ENCODE measurements around the gene ADISSP. TPM values are rescaled to one million over a fixed set of nuclear protein-coding genes. Genes with fewer than 3 reads are reported as not detected.

Gene ADISSP
- total and polyA plus RNA-seq, 2 donors (not counting 1 experiment from before 2014, with no cell fraction given) = 18.4 to 28.8 TPM

DNA sequence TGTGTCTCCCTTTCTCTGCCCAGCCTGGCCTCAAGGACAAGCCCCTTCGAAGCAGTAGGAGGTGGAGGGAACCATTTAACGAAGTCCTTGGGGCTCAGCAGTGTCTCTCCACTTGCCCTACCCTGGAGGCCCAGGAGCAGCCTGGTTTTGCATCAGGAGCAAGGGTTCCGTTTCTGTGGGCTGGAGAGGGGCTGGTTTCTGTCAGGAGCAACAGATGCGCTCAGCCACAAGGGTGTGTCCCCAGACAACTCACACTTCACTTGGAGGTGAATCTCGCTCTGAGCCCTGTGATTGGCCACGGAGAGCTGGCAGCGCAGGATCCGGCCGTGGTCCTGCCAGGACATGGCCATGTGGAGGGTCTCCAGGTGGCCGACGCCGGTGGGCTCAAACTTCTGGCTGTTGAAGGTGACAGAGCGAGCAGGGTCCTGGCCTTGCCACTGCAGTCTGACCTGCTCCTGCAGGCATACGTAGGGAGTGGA is 62.0 kb downstream of the ADISSP start:
- ATAC-seq (ENCODE audit: low read depth) = no peak
- H3K9me3 ChIP-seq (ENCODE audit: control extremely low read depth in 1 of 3, control insufficient read depth in 2 of 3, insufficient read depth in 1 of 3, low read length in 2 of 3) = no peaks in the 10 kb centered on the region
- TF ChIP-seq, protein P1, sequence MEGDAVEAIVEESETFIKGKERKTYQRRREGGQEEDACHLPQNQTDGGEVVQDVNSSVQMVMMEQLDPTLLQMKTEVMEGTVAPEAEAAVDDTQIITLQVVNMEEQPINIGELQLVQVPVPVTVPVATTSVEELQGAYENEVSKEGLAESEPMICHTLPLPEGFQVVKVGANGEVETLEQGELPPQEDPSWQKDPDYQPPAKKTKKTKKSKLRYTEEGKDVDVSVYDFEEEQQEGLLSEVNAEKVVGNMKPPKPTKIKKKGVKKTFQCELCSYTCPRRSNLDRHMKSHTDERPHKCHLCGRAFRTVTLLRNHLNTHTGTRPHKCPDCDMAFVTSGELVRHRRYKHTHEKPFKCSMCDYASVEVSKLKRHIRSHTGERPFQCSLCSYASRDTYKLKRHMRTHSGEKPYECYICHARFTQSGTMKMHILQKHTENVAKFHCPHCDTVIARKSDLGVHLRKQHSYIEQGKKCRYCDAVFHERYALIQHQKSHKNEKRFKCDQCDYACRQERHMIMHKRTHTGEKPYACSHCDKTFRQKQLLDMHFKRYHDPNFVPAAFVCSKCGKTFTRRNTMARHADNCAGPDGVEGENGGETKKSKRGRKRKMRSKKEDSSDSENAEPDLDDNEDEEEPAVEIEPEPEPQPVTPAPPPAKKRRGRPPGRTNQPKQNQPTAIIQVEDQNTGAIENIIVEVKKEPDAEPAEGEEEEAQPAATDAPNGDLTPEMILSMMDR (IDR thresholded peaks at IDR 0.05) = no peak
- no peak for TF ChIP-seq EZH2 (IDR thresholded peaks at IDR 0.05; ENCODE audit: borderline replicate concordance, insufficient read depth, low read depth, low read length, poor library complexity, severe bottlenecking)
- Mint-ChIP-seq H3K27ac (no peak overlapping the region), H3K9me3 (ENCODE audit: insufficient read depth) (no peaks in the 10 kb centered on the region), H3K4me1 (no peaks in the 10 kb centered on the region), H3K27me3 (peaks cover 10% of the 10 kb centered on the region), H3K4me3 (no peak overlapping the region)
- ChIA-PET POLR2A (no interaction called here), CTCF (no interaction called here)
- H3K9ac ChIP-seq (ENCODE audit: low read length) = no peak overlapping the region
- H2AFZ ChIP-seq (ENCODE audit: insufficient read depth, low read depth, low read length, poor library complexity, severe bottlenecking) = no peak overlapping the region
- 83% methylated on average over 13 of the region's 14 CpGs for WGBS (ENCODE audit: insufficient coverage)
- H4K20me1 ChIP-seq (ENCODE audit: control insufficient read depth, insufficient read depth, low read length, poor library complexity, severe bottlenecking) = no peaks in the 10 kb centered on the region
- intact Hi-C loops (cut with micrococcal nuclease) = no loop called here
- peaks cover 0 to 5% (median 0%) of the 10 kb centered on the region in 4 experiments for H3K27me3 ChIP-seq (replicated peaks in 1 of 4; ENCODE audit: control extremely low read depth in 1 of 4, control insufficient read depth in 3 of 4, insufficient read depth in 4 of 4, low read length in 3 of 4)
- H3K4me2 ChIP-seq (replicated peaks; ENCODE audit: low read depth, low read length, poor library complexity, severe bottlenecking) = no peak overlapping the region
- H3K4me1 ChIP-seq (ENCODE audit: control insufficient read depth in 2 of 2, insufficient read depth in 2 of 2, low read length in 2 of 2) = no peaks in the 10 kb centered on the region
- no peaks in the 10 kb centered on the region for H3K79me2 ChIP-seq (ENCODE audit: control insufficient read depth, insufficient read depth, low read length)
- no peaks in the 10 kb centered on the region for H3K36me3 ChIP-seq (replicated peaks in 1 of 2; ENCODE audit: control extremely low read depth in 1 of 2, control insufficient read depth in 1 of 2, extremely low read depth in 1 of 2, insufficient read depth in 2 of 2, low read length in 1 of 2)
- no peak for DNase-seq
- no peak overlapping the region for H3K4me3 ChIP-seq (ENCODE audit: control extremely low read depth in 1 of 5, extremely low read depth in 1 of 5, insufficient read depth in 1 of 5, low read depth in 2 of 5, low read length in 4 of 5)
- no peak overlapping the region for H3K27ac ChIP-seq (ENCODE audit: low read length in 2 of 2)

DNA sequence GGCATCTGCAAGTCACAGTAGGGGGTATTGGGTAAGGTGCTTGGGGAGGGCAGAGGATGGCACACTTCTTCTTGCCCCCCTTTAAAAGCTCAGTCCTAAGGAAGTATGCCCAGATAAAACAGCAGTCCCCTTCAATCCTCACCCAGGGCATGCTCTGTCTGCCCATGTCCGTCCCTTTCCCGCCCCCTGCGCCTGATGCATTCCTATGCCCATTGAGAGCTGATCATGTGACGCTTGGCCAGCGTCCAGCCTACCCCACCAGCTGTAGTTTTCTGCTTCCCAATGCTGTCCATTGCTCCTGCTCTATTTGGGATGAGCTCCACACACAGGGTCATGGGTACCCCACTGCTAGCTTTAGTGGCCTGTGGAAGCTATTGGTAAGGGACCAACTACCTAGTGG is 63.5 kb downstream of the ADISSP start:
- TF ChIP-seq EZH2 (IDR thresholded peaks at IDR 0.05; ENCODE audit: borderline replicate concordance, insufficient read depth, low read depth, low read length, poor library complexity, severe bottlenecking) = no peak
- TF ChIP-seq, protein P1 (IDR thresholded peaks at IDR 0.05) = no peak
- Mint-ChIP-seq H3K9me3 (ENCODE audit: insufficient read depth) (no peaks in the 10 kb centered on the region), H3K27me3 (peaks cover 10% of the 10 kb centered on the region), H3K4me3 (no peak overlapping the region), H3K27ac (no peak overlapping the region), H3K4me1 (no peaks in the 10 kb centered on the region)
- H3K27ac ChIP-seq (ENCODE audit: low read length in 2 of 2) = no peak overlapping the region
- no peaks in the 10 kb centered on the region for H3K36me3 ChIP-seq (replicated peaks in 1 of 2; ENCODE audit: control extremely low read depth in 1 of 2, control insufficient read depth in 1 of 2, extremely low read depth in 1 of 2, insufficient read depth in 2 of 2, low read length in 1 of 2)
- no peaks in the 10 kb centered on the region for H4K20me1 ChIP-seq (ENCODE audit: control insufficient read depth, insufficient read depth, low read length, poor library complexity, severe bottlenecking)
- 77% methylated on average over 5 of the region's 5 CpGs for WGBS (ENCODE audit: insufficient coverage)
- intact Hi-C loops (cut with micrococcal nuclease) = no loop called here
- ChIA-PET POLR2A (interaction anchor here (0.6 kb wide), 1 partner anchor 37 kb away, joined by 10 read pairs; no protein-coding TSS in a partner anchor), CTCF (interaction anchor here (1.2 kb wide), 1 partner anchor 27 kb away, joined by 5 read pairs; no protein-coding TSS in a partner anchor)
- H3K27me3 ChIP-seq (replicated peaks in 1 of 4; ENCODE audit: control extremely low read depth in 1 of 4, control insufficient read depth in 3 of 4, insufficient read depth in 4 of 4, low read length in 3 of 4) = peaks cover 0 to 4% (median 0%) of the 10 kb centered on the region in 4 experiments
- H3K4me2 ChIP-seq (replicated peaks; ENCODE audit: low read depth, low read length, poor library complexity, severe bottlenecking) = no peak overlapping the region
- no peaks in the 10 kb centered on the region for H3K79me2 ChIP-seq (ENCODE audit: control insufficient read depth, insufficient read depth, low read length)
- no peak overlapping the region for H3K9ac ChIP-seq (ENCODE audit: low read length)
- no peaks in the 10 kb centered on the region for H3K9me3 ChIP-seq (ENCODE audit: control extremely low read depth in 1 of 3, control insufficient read depth in 2 of 3, insufficient read depth in 1 of 3, low read length in 2 of 3)
- ATAC-seq (ENCODE audit: low read depth) (no peak), DNase-seq (no peak)
- no peak overlapping the region for H3K4me3 ChIP-seq (ENCODE audit: control extremely low read depth in 1 of 5, extremely low read depth in 1 of 5, insufficient read depth in 1 of 5, low read depth in 2 of 5, low read length in 4 of 5)
- no peaks in the 10 kb centered on the region for H3K4me1 ChIP-seq (ENCODE audit: control insufficient read depth in 2 of 2, insufficient read depth in 2 of 2, low read length in 2 of 2)
- no peak overlapping the region for H2AFZ ChIP-seq (ENCODE audit: insufficient read depth, low read depth, low read length, poor library complexity, severe bottlenecking)

Other genes starting within 250 kb of the ADISSP start
- gene GFRA4, start 104.4 kb downstream of the ADISSP start, total RNA-seq = not detected in 2 replicates
- not detected in 2 replicates for gene GFRA4, start 104.4 kb downstream of the ADISSP start, polyA plus RNA-seq
- not detected in 2 replicates for gene ADAM33, start 85.7 kb downstream of the ADISSP start, total RNA-seq
- not detected in 2 replicates for gene ADAM33, start 85.7 kb downstream of the ADISSP start, polyA plus RNA-seq
- 0.15 TPM in 2 replicates for gene SIGLEC1, start 55.2 kb downstream of the ADISSP start, total RNA-seq
- 0.06 and 0.13 TPM in 2 replicates for gene SIGLEC1, start 55.2 kb downstream of the ADISSP start, polyA plus RNA-seq
- not detected in 2 replicates for gene HSPA12B, start 35.1 kb downstream of the ADISSP start, total RNA-seq
- gene HSPA12B, start 35.1 kb downstream of the ADISSP start, polyA plus RNA-seq = not detected in 2 replicates
- gene SPEF1, start 13.7 kb upstream of the ADISSP start, total RNA-seq = not detected in 2 replicates
- not detected in 2 replicates for gene SPEF1, start 13.7 kb upstream of the ADISSP start, polyA plus RNA-seq
- gene CENPB, start 19.0 kb upstream of the ADISSP start, total RNA-seq = 43.7 and 46.4 TPM in 2 replicates
- 11.2 and 13.3 TPM in 2 replicates for gene CENPB, start 19.0 kb upstream of the ADISSP start, polyA plus RNA-seq
- 72.3 and 77.3 TPM in 2 replicates for gene CDC25B, start 28.6 kb upstream of the ADISSP start, total RNA-seq
- gene CDC25B, start 28.6 kb upstream of the ADISSP start, polyA plus RNA-seq = 114 and 196 TPM in 2 replicates
- 12.6 and 12.8 TPM in 2 replicates for gene AP5S1, start 52.8 kb upstream of the ADISSP start, total RNA-seq
- 7.5 and 9.2 TPM in 2 replicates for gene AP5S1, start 52.8 kb upstream of the ADISSP start, polyA plus RNA-seq
- 52.2 and 53.3 TPM in 2 replicates for gene MAVS, start 79.1 kb upstream of the ADISSP start, total RNA-seq
- 14.7 and 17.2 TPM in 2 replicates for gene MAVS, start 79.1 kb upstream of the ADISSP start, polyA plus RNA-seq
- 63.3 and 70.6 TPM in 2 replicates for gene PANK2, start 121.6 kb upstream of the ADISSP start, total RNA-seq
- 17.9 and 20.5 TPM in 2 replicates for gene PANK2, start 121.6 kb upstream of the ADISSP start, polyA plus RNA-seq
- 9.9 and 10.3 TPM in 2 replicates for gene RNF24, start 247.8 kb upstream of the ADISSP start, total RNA-seq
- gene RNF24, start 247.8 kb upstream of the ADISSP start, polyA plus RNA-seq = 1.3 and 1.4 TPM in 2 replicates

Measured in B cell (primary cell).